T-helper 9 cell (primary cell): ENCODE data around the gene CD209.
"Not testable (repeated sequence)": the region's sequence is repeated elsewhere in the genome, so short reads cannot be mapped to it uniquely, and the experiment has no call there.

ENCODE experiments used
- DNase-seq: peaks from one replicate; pipeline ENCODE4 v3.0.0-alpha.2; 2020

CD209 gene

DNA sequence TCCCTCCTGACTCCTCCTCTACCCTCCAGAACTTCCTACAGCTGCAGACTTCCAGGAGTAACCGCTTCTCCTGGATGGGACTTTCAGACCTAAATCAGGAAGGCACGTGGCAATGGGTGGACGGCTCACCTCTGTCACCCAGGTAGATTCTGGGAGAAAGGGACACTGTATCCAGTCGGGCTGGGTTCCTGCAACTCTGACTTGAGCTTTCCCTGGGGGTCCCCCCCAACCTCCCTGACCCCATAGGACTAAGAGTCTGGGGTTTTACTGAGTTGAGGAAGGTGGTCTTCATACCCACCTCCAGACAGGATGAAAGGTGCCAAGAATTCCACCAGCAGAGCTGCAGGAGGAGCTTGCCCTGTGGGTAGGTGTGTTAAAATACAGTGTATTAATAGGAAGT lies 20.2 kb upstream of the CD209 start:
- no peak for DNase-seq

DNA sequence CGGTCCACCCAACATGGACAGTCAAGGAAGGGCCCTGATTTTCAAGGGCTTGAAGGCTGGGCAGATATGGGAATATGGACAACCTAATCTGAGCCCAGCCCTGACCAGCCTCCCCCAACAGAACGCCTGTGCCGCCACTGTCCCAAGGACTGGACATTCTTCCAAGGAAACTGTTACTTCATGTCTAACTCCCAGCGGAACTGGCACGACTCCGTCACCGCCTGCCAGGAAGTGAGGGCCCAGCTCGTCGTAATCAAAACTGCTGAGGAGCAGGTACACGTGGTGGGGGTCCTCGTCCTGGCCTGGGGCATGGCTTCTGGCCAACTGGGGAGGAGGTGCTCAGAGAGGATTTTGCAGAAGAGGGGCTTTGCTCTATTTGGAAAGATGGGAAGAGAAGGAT lies 19.2 kb upstream of the CD209 start:
- DNase-seq = no peak

DNA sequence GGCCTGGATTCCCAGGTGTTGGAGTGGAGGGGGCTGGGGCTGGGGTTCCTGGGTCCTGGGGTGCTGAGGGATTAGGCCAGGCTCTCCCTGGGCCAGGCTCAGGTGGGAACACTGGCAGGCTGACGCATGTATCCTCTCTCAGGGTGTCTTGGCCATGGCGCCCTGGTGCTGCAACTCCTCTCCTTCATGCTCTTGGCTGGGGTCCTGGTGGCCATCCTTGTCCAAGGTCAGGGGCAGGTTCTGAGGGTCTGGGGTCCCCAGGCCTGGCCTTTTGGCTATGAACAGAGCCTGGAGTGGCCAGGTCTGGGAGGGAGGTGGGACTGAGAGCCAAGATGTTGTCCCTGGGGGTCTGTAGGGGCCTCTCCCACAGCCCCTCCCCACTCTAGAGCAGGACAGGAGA lies 17.7 kb upstream of the CD209 start:
- DNase-seq = not testable (repeated sequence)

DNA sequence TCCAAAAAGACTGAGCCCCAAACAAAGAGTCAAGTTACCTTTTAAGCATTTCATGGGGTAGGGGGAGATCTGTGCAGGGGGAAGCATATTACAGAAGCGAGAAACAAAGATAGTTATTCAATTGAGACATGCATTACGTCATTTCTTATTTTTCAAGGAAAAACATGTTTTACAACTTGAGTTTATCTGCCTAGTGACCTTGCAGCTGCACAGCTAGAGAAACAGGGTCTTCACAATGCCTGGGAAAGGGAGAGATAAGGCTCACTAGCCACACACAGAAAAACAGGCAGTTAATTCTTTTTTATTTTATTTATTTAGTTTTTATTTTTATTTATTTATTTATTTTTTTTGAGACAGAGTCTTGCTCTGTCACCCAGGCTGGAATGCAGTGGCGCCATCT lies 16.8 kb upstream of the CD209 start:
- not testable (repeated sequence) for DNase-seq

DNA sequence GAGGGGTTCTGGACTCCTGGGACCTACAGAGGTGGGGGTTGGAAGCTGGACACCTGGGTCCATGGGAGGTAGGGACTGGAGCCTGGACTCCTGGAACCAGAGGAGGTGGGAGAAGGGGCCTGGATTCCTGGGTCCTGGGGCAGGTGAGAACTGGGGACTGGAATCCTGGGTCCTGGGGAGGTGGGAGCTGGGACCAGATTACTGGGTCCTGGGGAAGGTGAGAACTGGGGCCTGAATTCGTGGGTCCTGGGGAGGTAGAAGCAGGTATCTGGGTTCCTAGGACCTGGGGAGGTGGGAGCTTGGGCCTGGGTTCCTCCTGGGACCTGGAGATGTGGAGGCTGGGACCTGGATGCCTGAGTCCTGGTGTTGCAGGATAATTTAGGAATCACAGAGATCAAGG lies 16.4 kb upstream of the CD209 start:
- no peak for DNase-seq

DNA sequence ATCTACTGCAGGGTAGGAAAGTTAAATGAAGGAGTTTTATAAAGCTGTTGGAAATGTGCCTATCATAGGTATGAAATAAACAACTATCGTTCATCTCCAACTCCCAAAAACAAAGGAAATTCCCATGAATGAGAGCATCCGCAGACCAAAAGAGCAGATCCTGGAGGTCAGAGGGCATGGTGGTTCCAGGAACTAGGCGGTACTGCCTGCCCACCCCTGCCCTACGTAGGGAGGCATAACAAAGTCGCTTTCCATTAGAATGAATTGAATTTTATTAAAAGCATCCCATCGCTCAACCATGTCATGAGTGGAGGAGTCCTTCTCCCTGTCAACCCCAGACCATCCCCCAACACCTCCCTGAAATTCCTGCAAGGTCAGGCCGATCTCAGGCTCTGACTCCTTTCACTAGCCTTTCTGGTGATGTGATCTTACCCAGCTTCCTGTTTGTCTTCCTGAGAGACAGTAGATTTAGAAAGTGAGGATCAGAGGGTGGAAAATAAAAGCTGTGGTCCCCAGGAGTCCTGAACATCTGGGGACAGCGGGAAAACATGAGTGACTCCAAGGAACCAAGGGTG lies 15.5 kb upstream of the CD209 start, which contains the start of gene CLEC4M:
Gene CLEC4M (plus strand): TSS at position 525 of the 575 bp plus-strand sequence. CDS start 24 bp downstream, at position 549.
- no peak for DNase-seq

DNA sequence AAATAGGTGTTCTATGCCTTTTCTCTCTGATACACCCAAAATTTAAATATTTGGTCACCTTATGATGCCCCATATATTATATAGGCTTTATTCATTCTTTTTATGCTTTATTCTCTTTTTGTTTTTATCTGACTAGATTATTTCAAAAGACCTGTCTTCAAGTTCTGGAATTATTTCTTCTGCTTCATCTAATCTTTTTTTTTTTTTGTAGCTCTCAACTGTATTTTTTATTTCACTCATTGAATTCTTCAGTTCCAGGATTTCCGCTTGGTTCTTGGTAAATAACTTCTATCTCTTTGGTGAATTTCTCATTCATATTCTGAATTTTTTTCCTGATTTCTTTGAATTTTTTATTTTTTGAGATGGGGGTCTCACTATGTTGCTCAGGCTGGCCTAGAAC lies 11.8 kb upstream of the CD209 start:
- no peak for DNase-seq

DNA sequence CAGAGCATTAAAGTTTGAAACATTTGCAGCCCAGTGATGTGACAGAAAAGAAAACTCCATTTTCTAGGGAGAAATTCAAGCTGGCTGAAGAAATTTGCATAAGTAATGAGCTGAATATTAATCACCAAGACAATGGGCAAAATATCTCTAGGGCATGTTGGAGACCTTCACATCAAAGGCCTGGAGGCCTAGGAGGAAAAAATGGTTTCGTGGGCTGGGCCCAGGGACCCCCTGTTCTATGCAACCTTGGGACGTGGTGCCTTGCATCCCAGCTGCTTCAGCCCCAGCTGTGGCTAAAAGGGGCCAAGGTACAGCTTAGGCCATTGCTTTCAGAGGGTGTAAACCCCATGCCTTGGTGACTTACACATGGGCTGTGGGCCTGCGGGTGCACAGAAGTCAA lies 10.0 kb upstream of the CD209 start:
- DNase-seq = no peak

DNA sequence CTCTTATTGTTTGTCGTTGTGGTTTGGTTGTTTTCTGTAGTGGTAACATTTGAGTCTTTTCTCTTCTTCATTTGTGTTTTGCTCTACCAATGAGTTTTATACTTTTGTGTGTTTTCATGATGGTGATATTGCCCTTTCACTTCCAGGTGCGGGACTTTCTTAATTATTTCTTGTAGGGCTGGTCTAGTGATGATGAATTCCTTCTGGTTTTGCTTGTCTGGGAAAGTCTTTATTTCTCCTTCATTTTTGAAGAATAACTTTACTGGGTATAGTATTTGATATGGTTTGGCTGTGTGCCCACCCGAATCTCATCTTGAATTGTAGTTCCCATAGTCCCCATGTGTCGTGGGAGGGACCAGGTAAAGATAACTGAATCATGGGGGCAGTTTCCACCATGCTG lies 8.9 kb upstream of the CD209 start:
- no peak for DNase-seq

DNA sequence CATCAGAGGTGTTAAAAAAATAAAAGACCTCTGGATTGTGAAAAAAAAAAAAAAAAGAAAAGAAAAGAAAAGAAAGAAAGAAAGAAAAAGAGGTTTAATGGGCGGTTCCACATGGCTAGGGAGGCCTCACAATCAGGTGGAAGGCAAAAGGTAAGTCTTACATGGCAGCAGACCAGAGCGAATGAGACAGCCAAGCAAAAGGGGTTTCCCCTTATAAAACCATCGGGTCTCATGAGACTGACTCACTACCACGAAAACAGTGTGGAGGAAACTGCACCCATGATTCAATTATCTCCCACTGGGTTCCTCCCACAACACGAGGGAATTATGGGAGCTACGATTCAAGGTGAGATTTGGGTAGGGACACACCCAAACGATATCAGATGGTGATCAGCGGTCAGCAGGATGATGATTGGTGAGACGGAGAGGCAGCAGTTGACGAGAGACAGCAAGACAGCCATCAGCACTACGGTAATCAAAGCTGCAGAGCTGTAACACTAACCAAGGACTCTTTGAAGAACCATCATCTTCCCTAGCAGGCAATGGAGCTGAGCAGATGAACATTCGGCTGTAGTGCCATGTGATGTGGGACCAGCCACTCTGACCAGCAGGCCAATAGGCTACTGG lies 3.9 kb upstream of the CD209 start:
- no peak for DNase-seq

DNA sequence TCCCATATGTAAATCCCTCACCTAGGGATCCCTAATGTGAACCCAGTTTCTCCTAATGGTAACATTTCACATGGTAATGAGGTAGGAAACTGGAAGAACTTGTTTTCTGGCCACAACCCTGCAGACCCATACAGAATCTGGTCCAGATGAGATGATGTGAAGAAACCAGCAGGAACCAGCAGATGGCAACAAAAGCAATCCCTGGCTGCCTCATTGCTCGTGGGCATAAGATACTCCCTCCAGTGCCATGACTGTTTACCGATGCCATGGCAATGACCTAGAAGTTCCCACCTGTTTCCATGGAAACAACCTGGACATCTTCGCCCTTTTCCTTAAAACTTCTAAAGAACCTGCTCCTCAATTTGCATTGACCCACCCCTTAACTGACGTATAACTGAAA lies 1.4 kb upstream of the CD209 start:
- no peak for DNase-seq

DNA sequence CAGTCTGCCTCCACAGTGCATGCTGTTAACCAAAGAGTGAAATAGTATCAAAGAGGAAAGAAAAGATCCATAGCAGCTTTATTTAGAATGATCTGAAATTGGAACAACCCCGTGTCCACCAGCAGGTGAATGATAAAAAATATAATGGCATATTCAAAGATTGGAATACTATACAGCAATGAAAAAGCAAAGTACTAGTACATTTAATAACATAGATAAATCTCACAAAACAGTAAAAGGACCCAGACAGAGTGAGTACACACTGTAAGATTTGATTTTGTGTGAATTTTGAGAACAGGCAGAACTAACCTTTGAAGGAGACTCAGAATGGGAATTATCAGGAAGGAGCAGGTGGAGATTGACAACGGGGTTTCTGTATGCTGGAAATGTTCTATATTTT lies 837 bp upstream of the CD209 start:
- DNase-seq = no peak

DNA sequence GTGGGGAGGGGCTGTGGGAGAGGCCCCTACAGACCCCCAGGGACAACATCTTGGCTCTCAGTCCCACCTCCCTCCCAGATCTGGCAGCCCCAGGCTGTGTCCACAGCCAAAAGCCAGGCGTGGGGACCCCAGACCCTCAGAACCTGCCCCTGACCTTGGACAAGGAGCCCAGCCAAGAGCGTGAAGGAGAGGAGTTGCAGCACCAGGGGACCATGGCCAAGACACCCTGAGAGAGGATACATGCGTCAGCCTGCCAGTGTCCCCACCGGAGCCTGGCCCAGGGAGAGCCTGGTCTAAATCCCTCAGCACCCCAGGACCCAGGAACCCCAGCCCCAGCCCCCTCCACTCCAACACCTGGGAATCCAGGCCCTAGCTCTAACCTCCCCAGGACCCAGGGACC lies 1.0 kb downstream of the CD209 start:
- not testable (repeated sequence) for DNase-seq

DNA sequence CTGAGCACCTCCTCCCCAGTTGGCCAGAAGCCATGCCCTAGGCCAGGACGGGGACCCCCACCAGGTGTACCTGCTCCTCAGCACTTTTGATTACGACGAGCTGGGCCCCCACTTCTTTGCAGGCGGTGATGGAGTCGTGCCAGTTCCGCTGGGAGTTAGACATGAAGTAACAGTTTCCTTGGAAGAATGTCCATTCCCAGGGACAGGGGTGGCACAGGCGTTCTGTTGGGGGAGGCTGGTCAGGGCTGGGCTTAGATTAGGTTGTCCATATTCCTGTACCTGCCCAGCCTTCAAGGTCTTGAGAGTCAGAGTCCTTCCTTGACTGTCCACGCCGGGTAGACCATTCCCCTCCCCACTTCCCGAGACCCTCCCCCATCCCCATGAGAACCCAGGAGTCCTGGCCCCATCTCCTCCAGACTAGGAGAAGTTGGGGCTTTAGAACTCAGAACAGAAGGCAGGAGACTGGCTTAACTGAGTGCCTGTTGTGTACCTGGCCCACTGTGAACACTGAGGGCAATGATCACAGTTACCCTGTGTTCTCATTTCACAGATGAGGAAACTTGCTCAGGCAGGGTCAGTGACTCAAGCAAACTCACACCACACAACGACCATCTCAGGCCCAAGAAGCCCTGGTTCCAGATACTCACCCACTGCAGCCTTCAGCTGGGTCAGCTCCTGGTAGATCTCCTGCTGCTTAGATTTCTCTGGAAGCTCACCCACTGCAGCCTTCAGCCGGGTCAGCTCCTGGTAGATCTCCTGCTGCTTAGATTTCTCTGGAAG lies 2.3 kb downstream of the CD209 start:
- DNase-seq = no peak

DNA sequence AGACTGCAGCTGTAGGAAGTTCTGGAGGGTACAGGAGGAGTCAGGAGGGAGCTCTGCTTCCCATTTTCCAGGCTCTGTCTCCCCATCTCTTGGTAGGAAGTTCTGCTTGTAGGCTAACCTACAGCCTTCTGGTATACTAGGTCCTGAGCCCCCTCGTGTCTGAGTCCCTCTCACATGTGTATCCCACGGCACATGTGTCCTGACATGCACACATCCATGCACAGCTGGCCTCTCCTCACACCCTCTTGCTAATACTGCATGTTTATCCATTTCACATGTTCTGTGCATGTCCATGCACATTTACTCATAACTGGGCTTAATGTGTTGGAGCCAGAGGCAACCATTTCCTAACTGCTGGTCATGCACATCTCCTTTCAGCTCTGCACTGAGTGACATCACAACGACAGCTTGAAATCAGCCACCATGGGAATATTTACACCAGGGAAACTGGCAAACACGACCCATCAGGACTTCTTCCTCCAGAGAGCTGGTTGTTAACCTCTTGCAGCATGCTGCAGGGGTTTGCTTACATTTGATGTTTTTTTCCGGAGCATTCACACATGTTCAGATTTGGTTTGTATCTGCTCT lies 3.0 kb downstream of the CD209 start:
- DNase-seq = no peak

DNA sequence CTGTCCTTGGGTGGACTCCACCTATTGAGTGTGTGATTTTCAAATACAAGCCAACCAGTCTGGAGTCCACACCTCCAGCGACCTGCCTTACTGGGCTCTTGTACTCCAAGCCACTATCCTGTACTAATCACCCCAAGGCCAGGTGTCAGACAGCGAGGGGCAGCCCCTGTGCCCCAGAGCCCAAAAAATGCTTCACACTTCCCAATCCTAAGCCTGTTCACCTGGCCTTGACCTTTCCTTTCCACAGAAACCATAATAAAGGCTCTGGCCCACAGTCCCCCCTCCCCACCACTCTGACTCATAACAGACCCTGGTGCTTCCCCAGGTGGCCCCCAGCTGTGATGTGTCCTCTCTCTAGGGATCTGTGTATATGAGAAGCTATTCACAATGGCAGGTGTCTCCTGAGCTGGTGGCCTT lies 3.9 kb downstream of the CD209 start:
- DNase-seq = no peak

DNA sequence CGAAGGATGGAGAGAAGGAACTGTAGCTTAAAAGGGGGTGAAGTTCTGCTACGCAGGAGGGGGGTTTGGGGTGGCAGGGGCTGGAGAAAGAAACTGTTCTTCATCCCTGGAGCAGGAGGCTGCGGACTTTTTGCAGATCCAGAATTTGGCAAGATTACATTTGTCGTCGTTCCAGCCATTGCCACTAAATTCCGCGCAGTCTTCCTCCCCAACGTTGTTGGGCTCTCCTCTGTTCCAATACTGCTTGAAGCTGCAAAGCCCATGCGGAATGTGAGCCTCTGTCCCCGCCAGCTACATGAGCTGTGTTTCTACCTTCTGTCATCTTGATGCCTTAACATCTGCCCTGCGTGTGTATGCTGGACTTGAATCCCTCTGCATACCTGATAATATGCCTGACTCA lies 4.3 kb downstream of the CD209 start:
- no peak for DNase-seq

DNA sequence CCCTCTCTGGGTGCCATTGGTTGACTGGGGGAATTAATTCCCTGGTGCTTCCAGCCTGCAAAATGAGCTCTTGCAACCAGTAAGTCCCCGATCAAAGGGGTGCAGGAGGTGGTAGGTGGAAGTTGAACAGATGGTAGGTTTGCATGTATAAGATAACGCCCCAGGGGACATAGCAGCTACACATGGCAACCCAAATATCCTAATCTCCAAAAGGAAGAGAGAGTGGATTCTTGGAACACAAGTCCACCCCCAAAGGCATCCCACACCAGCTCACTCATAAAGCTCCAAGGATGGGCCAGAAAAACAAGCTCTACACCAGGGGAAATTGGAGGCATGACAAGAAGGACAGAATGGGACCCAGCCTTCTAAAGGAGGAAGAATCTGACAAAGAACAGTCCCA lies 4.8 kb downstream of the CD209 start:
- DNase-seq = no peak

DNA sequence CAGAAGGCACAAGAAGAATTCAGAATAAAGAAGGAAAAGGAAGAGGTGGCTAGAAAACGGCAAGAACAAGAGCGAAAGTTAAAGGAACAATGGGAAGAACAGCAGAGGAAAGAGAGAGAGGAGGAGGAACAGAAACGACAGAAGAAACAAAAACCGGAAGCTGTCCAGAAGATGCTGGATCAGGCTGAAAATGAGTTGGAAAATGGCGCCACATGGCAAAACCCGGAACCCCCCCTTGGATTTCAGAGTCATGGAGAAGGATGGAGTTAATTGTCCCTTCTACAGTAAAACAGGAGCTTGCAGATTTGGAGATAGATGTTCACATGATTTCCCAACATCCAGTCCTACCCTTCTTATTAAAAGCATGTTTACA lies 6.7 kb downstream of the CD209 start:
- no peak for DNase-seq

DNA sequence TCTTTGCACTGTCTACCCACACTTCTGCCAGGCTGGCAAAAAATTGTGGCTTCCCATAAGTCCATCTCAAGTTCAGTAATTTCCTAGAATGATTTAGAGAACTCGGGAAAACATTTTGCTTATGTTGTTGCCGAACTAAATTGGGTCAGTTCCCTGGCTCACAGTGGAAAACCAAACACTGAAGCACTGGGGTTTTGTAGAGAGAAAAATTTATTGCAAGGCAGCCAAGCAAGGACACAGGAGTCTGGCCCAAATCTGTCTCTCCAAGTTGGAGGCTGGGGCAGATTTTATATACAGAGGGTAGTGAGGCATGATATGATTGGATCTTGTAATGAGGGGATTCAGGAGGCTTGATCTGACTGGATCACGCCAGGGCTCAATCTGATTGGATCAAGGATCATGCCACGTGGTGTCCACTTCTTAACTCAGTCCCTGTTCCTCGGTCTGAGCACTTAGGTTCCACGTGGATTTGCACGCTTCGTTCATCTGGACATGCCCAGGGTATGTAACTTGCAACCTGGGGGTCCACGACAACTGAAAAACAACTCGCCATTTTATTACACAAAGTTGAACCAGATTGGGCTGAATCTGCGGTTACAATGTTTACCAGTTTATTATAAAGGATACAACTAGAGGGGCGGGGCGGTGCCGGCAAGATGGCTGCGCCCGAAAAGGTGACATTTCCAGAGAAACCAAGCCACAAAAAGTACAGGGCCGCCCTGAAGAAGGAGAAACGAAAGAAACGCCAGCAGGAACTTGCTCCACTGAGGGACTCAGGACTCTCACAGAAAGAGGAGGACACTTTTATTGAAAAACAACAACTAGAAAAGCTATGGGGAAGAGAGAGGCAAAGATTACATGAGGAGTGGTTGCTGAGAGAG lies 7.3 kb downstream of the CD209 start:
- no peak for DNase-seq

DNA sequence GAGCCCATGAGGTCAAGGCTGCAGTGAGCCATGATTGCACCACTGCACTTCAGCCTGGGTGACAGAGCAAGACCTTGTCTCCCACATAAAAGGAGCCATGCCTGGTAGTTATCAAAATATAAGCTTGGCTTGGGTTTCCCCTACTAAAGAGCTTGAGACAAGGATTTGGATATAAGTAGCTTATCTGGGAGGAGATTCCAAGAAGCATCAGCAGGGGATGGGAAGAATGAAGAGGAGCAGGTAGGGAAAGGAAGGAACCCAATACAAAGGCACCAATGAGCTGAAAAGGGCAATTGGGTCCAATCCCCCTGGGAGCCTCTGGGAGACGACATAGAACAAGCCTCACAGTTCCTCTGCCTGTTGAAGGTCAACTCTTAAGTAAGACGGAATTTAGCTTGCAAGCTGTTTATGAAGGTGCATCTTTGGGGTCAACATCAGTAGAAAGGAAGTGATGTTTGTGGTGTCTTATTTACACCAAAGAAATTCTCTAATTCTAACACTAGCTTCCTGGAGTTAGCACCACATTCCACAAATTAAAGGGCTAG lies 8.1 kb downstream of the CD209 start:
- DNase-seq = no peak

DNA sequence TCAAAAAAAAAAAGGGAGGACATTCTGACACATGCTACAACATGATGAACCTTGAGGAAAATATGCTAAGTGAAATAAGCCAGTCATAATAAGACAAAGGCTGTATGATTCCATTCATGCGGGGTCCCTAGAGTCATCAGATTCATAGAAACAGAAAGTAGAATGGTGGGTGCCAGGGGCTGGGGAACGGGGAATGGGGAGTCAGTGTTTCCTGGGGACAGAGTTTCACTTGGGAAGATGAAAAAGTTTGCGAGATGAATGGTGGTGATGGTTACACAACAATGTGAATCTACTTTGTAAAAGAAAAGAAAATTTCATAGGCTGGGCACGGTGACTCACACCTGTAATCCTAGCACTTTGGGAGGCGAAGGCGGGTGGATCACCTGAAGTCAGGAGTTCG lies 9.3 kb downstream of the CD209 start:
- DNase-seq = no peak

DNA sequence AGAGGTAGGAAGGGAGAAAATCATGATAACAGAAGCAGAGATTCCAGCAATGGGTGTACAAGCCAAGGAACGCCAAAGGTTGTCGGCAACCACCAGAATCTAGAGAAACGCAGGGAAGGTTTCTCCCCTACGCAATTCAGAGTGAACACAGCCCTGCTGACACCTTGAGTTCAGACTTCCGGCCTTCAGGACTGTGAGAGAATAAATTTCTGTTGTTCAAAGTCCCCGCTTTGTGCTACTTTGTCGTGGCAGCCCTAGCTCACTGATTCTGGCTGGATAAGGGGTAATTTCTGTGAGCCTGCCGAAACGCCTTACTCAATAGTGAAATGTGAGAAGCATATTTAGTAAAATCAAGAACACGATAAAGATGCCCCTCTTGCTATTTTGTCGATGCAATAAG lies 10.1 kb downstream of the CD209 start:
- no peak for DNase-seq
